IMR-90 (cell line): ENCODE data around the gene MEDAG.

Experiments
- CEBPB ChIP-seq: IDR thresholded peaks from 2 replicates; pipeline ENCODE4 v1.6.1; 2012; ENCODE audit warnings: low read depth, low read length, improper control_type of control experiment
- CTCF ChIP-seq: conservative IDR thresholded peaks from 2 replicates; pipeline ENCODE4 v1.5.1; 2012; ENCODE audit warnings: mild to moderate bottlenecking, low read depth, low read length, improper control_type of control experiment
- ELK1 ChIP-seq: fragments of 150-350 bp; IDR thresholded peaks from 2 replicates; pipeline ENCODE4 v1.6.1; 2016; ENCODE audit warnings: low read depth, mild to moderate bottlenecking, low read length, moderate library complexity, borderline replicate concordance
- MAFK ChIP-seq: IDR thresholded peaks from 2 replicates; pipeline ENCODE4 v1.6.1; 2012; ENCODE audit warnings: low read depth, low read length, improper control_type of control experiment
- MXI1 ChIP-seq: IDR thresholded peaks from 2 replicates; pipeline ENCODE4 v1.6.1; 2012; ENCODE audit warnings: low read depth, mild to moderate bottlenecking, low read length, moderate library complexity, borderline replicate concordance
- POLR2A ChIP-seq: IDR thresholded peaks from 2 replicates; pipeline ENCODE4 v1.6.1; 2012; ENCODE audit warnings: mild to moderate bottlenecking, low read depth, low read length
- RAD21 ChIP-seq: IDR thresholded peaks from 2 replicates; pipeline ENCODE4 v1.6.1; 2012; ENCODE audit warnings: low read length, improper control_type of control experiment
- RFX5 ChIP-seq: IDR thresholded peaks from 2 replicates; pipeline ENCODE4 v1.8.0; 2012; ENCODE audit warnings: low read depth, mild to moderate bottlenecking, low read length, moderate library complexity
- SMC3 ChIP-seq: fragments of 150-350 bp; IDR thresholded peaks from 2 replicates; pipeline ENCODE4 v1.6.1; 2016; ENCODE audit warnings: low read depth, mild to moderate bottlenecking, antibody characterized with exemption, low read length, moderate library complexity

GRCh38 chr13:30866677-30867076, 39.4 kb upstream of the MEDAG start:
- TF ChIP-seq CTCF (no peak), CEBPB (no peak), POLR2A (no peak), RAD21 (no peak), SMC3 (no peak), MAFK (peak; percentile 16; the same call in 1 of the 2 replicates), ELK1 (no peak), RFX5 (no peak), MXI1 (no peak)
